Endothelial cell of umbilical vein (primary cell): ENCODE measurements around the gene NOPCHAP1. TPM values are rescaled to one million over a fixed set of nuclear protein-coding genes. Genes with fewer than 3 reads are reported as not detected.

Source experiments
- BruUV-seq: library from RNA; stranded (reverse); fragments of 400-500 nt; replicated peaks from 2 replicates; lab custom pipeline; 2021; lab: Mats Ljungman, UMichigan
- CTCF ChIA-PET: fragments of 300-600, 350-600 bp; sonication (Branson Sonifier 250); formaldehyde crosslinking; loops from one replicate; lab custom pipeline; 2021; ENCODE audit warnings: antibody characterized with exemption, inconsistent platforms; lab: Charles Lee
- POLR2A ChIA-PET: fragments of 300-600, 350-600 bp; sonication (Branson Sonifier 250); formaldehyde crosslinking; loops from one replicate; lab custom pipeline; 2021; ENCODE audit warnings: antibody characterized with exemption, inconsistent platforms; lab: Charles Lee
- DNase-seq: peaks from one replicate; pipeline ENCODE4 v3.0.0-alpha.2; 2011; ENCODE audit warnings: low read depth, low spot score
- FAIRE-seq: peaks from 2 replicates; lab custom pipeline; 2011; peaks lifted over from hg19 to GRCh38; lab: Jason Lieb, UNC
- H2AFZ ChIP-seq: 2 replicates; pipeline ENCODE4 v1.6.0; 2012; ENCODE audit warnings: low read depth, low read length, control low read depth, inconsistent platforms
- H3K27ac ChIP-seq: 2 replicates; pipeline ENCODE4 v1.5.1; 2011; ENCODE audit warnings: low read depth, mild to moderate bottlenecking, control low read depth, low read length, moderate library complexity; ENCODE audit not compliant: insufficient read depth
- H3K27me3 ChIP-seq, 2 experiments: 2 replicates each; pipeline versions ENCODE4 v1.6.0 to v1.6.1; 2011; ENCODE audit warnings: low read length in 2 of 2, mixed read lengths in 1 of 2; ENCODE audit not compliant: control insufficient read depth in 2 of 2, insufficient read depth in 2 of 2
- H3K36me3 ChIP-seq, 2 experiments: 2 replicates in 1 of 2; 3 replicates in 1 of 2; pipeline ENCODE4 v1.5.1; 2011; ENCODE audit warnings: low read length in 2 of 2, mild to moderate bottlenecking in 1 of 2, moderate library complexity in 1 of 2; ENCODE audit not compliant: control insufficient read depth in 2 of 2, insufficient read depth in 2 of 2; ENCODE audit errors: extremely low read depth in 1 of 2
- H3K4me1 ChIP-seq: 3 replicates; pipeline ENCODE4 v1.5.1; 2011; ENCODE audit warnings: mild to moderate bottlenecking, low read length; ENCODE audit not compliant: control insufficient read depth, insufficient read depth; ENCODE audit errors: extremely low read depth
- H3K4me2 ChIP-seq: 2 replicates; pipeline ENCODE4 v1.6.1; 2011; ENCODE audit warnings: low read length, control low read depth, mixed read lengths; ENCODE audit not compliant: insufficient read depth
- H3K4me3 ChIP-seq, 3 experiments: fragments of 200-600 bp in 1 of 3; sonication (generic), shearing (Covaris generic) in 1 of 3; replicated peaks in 1 of 3; 2 replicates each; pipeline ENCODE4 v1.5.1; 2011 to 2016; ENCODE audit warnings: control low read depth in 3 of 3, low read length in 3 of 3, mild to moderate bottlenecking in 2 of 3, inconsistent platforms in 1 of 3, low read depth in 1 of 3, moderate library complexity in 1 of 3; ENCODE audit not compliant: insufficient read depth in 1 of 3
- H3K79me2 ChIP-seq: 2 replicates; pipeline ENCODE4 v1.6.0; 2012; ENCODE audit warnings: low read length, inconsistent platforms; ENCODE audit not compliant: control insufficient read depth, insufficient read depth
- H3K9ac ChIP-seq: replicated peaks from 2 replicates; pipeline ENCODE3; 2011; ENCODE audit warnings: low read length, control low read depth; ENCODE audit not compliant: insufficient read depth; ENCODE audit errors: extremely low read depth
- H3K9me1 ChIP-seq: replicated peaks from 3 replicates; pipeline ENCODE4 v1.6.0; 2011; ENCODE audit warnings: mild to moderate bottlenecking, low read length; ENCODE audit not compliant: control insufficient read depth, insufficient read depth; ENCODE audit errors: extremely low read depth
- H3K9me3 ChIP-seq: replicated peaks from 2 replicates; pipeline ENCODE4 v1.5.1; 2012; ENCODE audit warnings: low read length, inconsistent platforms; ENCODE audit not compliant: control insufficient read depth, insufficient read depth
- H4K20me1 ChIP-seq: replicated peaks from 2 replicates; pipeline ENCODE3; 2011; ENCODE audit warnings: mild to moderate bottlenecking, low read length; ENCODE audit not compliant: control insufficient read depth, insufficient read depth; ENCODE audit errors: extremely low read depth
- CTCF ChIP-seq, 2 donors: IDR thresholded peaks; 1 replicate in 1 of 2; 2 replicates in 1 of 2; pipeline ENCODE4 v1.5.1; 2011; ENCODE audit warnings: low read length in 2 of 2, mild to moderate bottlenecking in 2 of 2, moderate library complexity in 2 of 2, control low read depth in 1 of 2, inconsistent platforms in 1 of 2, low read depth in 1 of 2; ENCODE audit not compliant: insufficient read depth in 1 of 2; ENCODE audit errors: extremely low read depth in 1 of 2
- FOS ChIP-seq: IDR thresholded peaks from 2 replicates; pipeline ENCODE4 v1.6.1; 2011; ENCODE audit warnings: mild to moderate bottlenecking, low read length, moderate library complexity, borderline replicate concordance; ENCODE audit not compliant: insufficient read depth
- GATA2 ChIP-seq: IDR thresholded peaks from 2 replicates; pipeline ENCODE4 v1.7.0; 2011; ENCODE audit warnings: low read depth, mild to moderate bottlenecking, moderate library complexity, mixed read lengths, low read length; ENCODE audit not compliant: insufficient read length, insufficient read depth
- JUN ChIP-seq: IDR thresholded peaks from 2 replicates; pipeline ENCODE4 v1.6.1; 2011; ENCODE audit warnings: borderline replicate concordance, low read depth; ENCODE audit not compliant: insufficient read length, insufficient read depth
- POLR2A ChIP-seq: IDR thresholded peaks from 2 replicates; pipeline ENCODE4 v1.6.1; 2012; ENCODE audit warnings: low read depth, mild to moderate bottlenecking, control low read depth, low read length
- dilution Hi-C: fragments of 300-500 bp; cut with MboI; formaldehyde crosslinking; loops from one replicate; pipeline ENCODE4 v1.15.0; 2019; ENCODE audit warnings: low sequenced_read_pairs; ENCODE audit not compliant: extremely low pct_ligation_motif_present
- intact Hi-C: fragments of 100-400 bp; cut with micrococcal nuclease; formaldehyde crosslinking; loops from one replicate; pipeline ENCODE4 v1.10.0; 2022
- polyA plus RNA-seq, 4 experiments: library from polyadenylated mRNA; depleted of rRNA in 3 of 4; stranded (reverse) in 3 of 4; unstranded in 1 of 4; fragments of >200 nt; gene quantifications; 2 replicates each; pipeline versions ENCODE4 v1.2.1 to v1.2.3, GENCODE V29; 2011 to 2012; ENCODE audit warnings: missing spikeins in 1 of 4
- total RNA-seq: library from RNA; stranded (reverse); gene quantifications from 2 replicates; pipeline ENCODE4 v1.2.3, GENCODE V29; 2021

Gene NOPCHAP1
- total and polyA plus RNA-seq, 2 donors (not counting 3 experiments of a cell fraction or from before 2014, with no cell fraction given), result 6.1 to 17.8 TPM

GRCh38 chr12:104963757-104964156 is 22.4 kb upstream of the NOPCHAP1 start:
- H4K20me1 ChIP-seq, result no peaks in the 10 kb centered on the region
- POLR2A ChIA-PET, result no interaction called here
- H3K9me3 ChIP-seq, result no peaks in the 10 kb centered on the region
- no peak for TF ChIP-seq GATA2
- TF ChIP-seq POLR2A, result no peak
- TF ChIP-seq CTCF (IDR thresholded peaks at IDR 0.05; ENCODE audit: extremely low read depth in 1 of 2, insufficient read depth in 1 of 2, low read depth in 1 of 2, low read length in 2 of 2), result no peak
- TF ChIP-seq JUN, result no peak
- TF ChIP-seq FOS, result no peak
- no peak overlapping the region for H2AFZ ChIP-seq
- H3K4me1 ChIP-seq, result peaks cover 9% of the 10 kb centered on the region
- CTCF ChIA-PET, result no interaction called here
- intact Hi-C loops (no loop called here), dilution Hi-C loops (no loop called here)
- no peak for FAIRE-seq
- no peaks in the 10 kb centered on the region for H3K9me1 ChIP-seq
- no peak overlapping the region for H3K27ac ChIP-seq
- H3K9ac ChIP-seq, result no peak overlapping the region
- H3K79me2 ChIP-seq, result no peaks in the 10 kb centered on the region
- H3K4me3 ChIP-seq, result no peak overlapping the region
- H3K27me3 ChIP-seq, result peaks cover 0 to 16% of the 10 kb centered on the region in 2 experiments
- no TSS peak for BruUV-seq
- H3K4me2 ChIP-seq, result no peak overlapping the region
- H3K36me3 ChIP-seq, result no peaks in the 10 kb centered on the region
- DNase-seq, result no peak
